ENCODE measurements around the gene THAP9. TPM values are rescaled to one million over a fixed set of nuclear protein-coding genes. Genes with fewer than 3 reads are reported as not detected.
"Not testable (repeated sequence)": the region's sequence is repeated elsewhere in the genome, so short reads cannot be mapped to it uniquely, and the experiment has no call there.

The THAP9 gene, protein sequence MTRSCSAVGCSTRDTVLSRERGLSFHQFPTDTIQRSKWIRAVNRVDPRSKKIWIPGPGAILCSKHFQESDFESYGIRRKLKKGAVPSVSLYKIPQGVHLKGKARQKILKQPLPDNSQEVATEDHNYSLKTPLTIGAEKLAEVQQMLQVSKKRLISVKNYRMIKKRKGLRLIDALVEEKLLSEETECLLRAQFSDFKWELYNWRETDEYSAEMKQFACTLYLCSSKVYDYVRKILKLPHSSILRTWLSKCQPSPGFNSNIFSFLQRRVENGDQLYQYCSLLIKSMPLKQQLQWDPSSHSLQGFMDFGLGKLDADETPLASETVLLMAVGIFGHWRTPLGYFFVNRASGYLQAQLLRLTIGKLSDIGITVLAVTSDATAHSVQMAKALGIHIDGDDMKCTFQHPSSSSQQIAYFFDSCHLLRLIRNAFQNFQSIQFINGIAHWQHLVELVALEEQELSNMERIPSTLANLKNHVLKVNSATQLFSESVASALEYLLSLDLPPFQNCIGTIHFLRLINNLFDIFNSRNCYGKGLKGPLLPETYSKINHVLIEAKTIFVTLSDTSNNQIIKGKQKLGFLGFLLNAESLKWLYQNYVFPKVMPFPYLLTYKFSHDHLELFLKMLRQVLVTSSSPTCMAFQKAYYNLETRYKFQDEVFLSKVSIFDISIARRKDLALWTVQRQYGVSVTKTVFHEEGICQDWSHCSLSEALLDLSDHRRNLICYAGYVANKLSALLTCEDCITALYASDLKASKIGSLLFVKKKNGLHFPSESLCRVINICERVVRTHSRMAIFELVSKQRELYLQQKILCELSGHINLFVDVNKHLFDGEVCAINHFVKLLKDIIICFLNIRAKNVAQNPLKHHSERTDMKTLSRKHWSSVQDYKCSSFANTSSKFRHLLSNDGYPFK
- 1.3 and 1.8 TPM in 2 replicates for total RNA-seq

GRCh38 chr4:82900411-82901182 lies at the start of gene THAP9:
Gene THAP9, plus strand, starts transcription at chr4:82900735. Its CDS starts 68 bp downstream, at chr4:82900803.
- intact Hi-C loops (cut with micrococcal nuclease): loop anchor here (1.0 to 10.0 kb wide), 16 partner anchors 9 to 1682 kb away; partner anchors contain the start of genes ABRAXAS1, CDS1, COPS4 and COQ2

DNA sequence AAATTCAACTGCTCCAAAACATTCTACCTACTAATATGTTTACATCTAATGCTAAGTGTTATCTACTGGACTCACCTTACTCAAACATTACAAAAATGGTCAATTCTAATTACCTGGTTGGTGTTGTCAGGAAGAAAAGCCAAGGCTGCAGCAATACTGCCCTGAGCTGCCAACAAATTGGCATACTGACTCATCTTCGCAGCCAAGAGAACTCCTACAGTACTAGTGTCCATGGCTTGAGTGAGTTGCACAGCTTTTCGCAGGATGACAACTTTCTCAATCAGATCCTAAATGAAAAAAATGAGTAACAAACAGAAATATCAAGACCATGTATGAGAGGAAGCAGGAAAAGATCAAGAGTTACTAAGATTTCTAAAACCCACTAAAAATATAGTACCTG lies 49.2 kb upstream of the THAP9 start:
- intact Hi-C loops (cut with micrococcal nuclease): no loop called here

DNA sequence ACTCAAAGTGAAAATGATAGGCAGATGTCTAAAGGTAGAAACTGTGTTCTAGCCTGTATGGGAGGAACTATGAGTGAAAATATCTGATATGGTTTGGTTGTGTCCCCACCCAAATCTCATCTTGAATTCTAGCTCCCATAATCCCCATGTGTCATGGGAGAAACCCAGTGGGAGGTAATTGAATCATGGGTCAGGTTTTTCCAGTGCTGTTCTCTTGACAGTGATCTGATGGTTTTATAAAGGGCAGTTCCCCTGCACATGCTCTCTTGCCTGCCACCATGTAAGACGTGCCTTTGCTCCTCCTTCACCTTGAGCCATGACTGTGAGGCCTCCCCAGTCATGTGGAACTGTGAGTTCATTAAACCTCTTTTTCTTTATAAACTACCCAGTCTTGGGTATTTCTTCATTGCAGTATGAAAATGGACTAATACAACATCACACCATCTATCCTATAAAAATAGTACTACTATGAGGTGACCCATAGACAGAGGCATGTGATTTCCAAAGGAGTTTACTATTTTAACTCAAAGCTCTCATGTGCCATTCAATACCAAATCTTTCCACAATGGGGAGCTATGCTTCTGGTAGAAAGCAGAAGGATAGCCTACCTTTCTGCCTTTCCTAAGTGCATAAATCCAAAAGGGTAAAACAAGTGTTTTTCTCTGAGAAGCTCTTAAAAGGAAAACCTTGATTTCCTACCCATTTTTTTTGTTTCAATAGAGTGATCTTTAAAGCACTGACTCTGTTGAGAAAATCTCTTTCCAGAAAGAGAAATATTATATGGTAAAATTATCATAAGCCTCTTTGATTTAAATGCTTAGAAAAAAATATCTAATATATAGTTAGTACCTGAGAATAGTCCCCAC lies 48.4 kb upstream of the THAP9 start:
- intact Hi-C loops (cut with micrococcal nuclease): loop anchor here (1.0 kb wide), 8 partner anchors 12 to 432 kb away; partner anchors contain the start of genes COPS4, COQ2, LIN54 and THAP9

- intact Hi-C loops (cut with micrococcal nuclease): loop anchor here (1.0 kb wide), 8 partner anchors 11 to 431 kb away; partner anchors contain the start of genes COPS4, COQ2, LIN54 and THAP9
Observed at GRCh38 chr4:82852751-82853285, 47.7 kb upstream of the THAP9 start.

DNA sequence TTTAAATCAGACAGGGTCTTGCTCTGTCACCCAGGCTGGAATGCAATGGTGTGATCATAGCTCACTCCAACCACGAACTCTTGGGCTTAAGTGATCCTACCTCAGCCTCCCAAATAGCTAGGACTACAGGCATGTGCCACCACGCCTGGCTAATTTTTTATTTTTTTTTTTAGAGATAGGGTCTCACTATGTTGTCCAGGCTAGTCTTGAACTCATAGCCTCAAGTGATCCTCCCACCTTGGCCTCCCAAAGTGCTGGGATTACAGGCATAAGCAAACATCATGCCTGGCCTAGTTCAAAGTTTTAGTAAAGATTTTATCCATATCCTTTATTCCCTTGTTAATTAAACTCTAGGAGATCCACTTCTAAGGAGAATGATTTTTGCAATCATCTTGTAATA lies 40.0 kb upstream of the THAP9 start:
- intact Hi-C loops (cut with micrococcal nuclease): not testable (repeated sequence)

DNA sequence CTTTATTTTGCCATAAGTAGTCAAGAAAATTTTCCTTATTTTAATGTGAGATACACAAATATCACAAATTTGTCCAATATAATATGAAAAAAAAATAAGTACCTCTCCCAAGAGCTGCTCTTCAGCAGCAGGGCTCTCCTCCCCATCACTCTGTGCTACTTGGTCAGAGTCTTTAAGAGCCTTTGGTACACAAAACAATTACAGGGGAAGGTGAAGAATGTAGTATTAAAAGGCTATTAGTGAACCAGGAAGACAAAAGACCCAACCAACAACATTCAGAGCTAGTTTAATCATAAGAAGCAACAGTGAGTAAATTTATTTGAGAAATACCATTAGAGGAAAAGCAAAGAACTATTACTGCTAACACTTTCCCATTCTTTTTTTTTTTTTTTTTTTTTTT lies 39.0 kb upstream of the THAP9 start:
- intact Hi-C loops (cut with micrococcal nuclease): no loop called here

- intact Hi-C loops (cut with micrococcal nuclease): loop anchor here (1.0 kb wide), 4 partner anchors 12 to 210 kb away; partner anchors contain the start of gene COPS4
Observed at GRCh38 chr4:82864336-82864979, 36.1 kb upstream of the THAP9 start.

- intact Hi-C loops (cut with micrococcal nuclease): loop anchor here (1.0 kb wide), 7 partner anchors 26 to 590 kb away; partner anchors contain the start of genes COQ2, HELQ, LIN54 and SEC31A
Observed at GRCh38 chr4:82865592-82865991, 34.9 kb upstream of the THAP9 start.

GRCh38 chr4:82866033-82866432 lies 34.5 kb upstream of the THAP9 start:
- intact Hi-C loops (cut with micrococcal nuclease): not testable (repeated sequence)

- intact Hi-C loops (cut with micrococcal nuclease): no loop called here
Observed at GRCh38 chr4:82866706-82867385, 33.7 kb upstream of the THAP9 start.

GRCh38 chr4:82868572-82868971 lies 32.0 kb upstream of the THAP9 start:
- intact Hi-C loops (cut with micrococcal nuclease): no loop called here

DNA sequence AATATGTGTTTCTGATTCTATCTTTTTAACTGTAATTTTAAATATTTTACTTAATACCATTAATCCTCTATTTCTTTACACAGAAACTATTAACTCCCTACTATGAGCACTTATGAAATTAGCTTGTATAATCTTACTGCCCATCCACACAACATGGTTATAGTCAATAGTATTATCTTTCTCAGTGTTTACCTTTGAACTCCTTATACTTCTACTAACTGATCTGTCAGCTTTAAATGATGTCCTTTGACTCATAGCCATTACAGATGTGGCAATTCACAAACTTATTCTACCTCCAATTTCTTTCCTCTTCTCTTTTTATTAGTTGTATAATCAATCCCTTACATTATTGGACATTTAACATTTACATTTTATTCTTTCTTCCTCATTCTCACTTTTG lies 15.1 kb upstream of the THAP9 start:
- intact Hi-C loops (cut with micrococcal nuclease): no loop called here

DNA sequence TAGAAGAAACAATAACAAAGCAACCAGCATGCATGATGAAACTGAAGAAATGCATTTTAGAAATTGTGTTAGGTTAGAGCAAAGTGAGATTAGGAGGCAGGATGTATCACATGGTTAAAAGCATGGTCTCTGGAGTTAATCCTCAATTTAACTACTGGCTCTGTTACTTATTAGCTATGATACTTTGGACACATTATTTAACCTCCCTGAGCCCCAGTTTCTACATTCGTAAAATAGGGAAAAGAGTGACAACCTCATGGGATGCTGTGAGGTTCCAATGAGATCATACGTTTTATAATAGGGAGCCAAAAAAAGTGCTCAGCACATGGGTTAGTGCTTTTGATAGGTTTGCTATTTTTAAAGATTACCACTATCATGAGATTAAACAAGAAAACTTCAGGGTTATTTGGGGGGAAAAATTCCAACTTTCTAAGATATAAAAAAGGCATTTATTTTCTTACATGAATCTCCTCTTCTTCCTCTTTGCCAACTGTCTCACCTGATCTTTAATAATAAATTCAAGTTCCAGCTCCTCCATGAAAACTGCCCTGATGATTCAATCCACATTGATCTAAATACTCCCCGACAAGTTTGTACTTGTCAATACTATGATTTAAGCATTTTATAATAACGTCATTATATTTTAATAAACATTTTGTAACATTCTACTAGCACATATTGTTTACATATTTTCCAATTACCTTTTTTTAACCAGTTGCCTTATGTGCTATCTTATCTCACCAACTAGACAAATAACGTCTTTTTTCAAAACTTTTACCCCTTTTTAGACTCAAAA lies 14.2 kb upstream of the THAP9 start:
- intact Hi-C loops (cut with micrococcal nuclease): no loop called here

DNA sequence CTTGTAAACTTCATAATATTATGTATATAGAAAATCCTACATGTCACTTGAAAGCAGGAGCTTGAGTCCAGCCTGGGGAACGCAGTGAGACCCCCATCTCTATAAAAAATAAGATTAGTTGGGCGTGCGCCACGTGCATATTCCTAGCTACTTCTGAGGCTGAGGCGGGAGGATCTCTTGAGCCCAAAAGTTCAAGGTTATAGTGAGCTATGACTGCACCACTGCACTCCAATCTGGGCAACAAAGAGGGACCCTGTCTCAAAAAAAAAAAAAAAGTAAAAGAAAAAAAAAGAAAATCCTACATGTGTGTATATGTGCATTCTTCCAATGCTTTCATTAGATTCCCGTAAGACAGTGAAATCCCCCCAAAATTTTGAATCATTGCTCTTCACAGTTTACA lies 11.2 kb upstream of the THAP9 start:
- intact Hi-C loops (cut with micrococcal nuclease): no loop called here

GRCh38 chr4:82890528-82890900 lies 10.0 kb upstream of the THAP9 start:
- intact Hi-C loops (cut with micrococcal nuclease): loop anchor here (1.0 to 2.0 kb wide), 3 partner anchors 14 to 606 kb away; no protein-coding TSS in a partner anchor

- intact Hi-C loops (cut with micrococcal nuclease): loop anchor here (1.0 to 2.0 kb wide), 12 partner anchors 9 to 644 kb away; partner anchors contain the start of genes COPS4, COQ2, ENOPH1 and HELQ
Observed at GRCh38 chr4:82890901-82891706, 9.4 kb upstream of the THAP9 start, which contains the start of gene SEC31A. Gene SEC31A, minus strand, starts transcription at chr4:82891153. Its CDS starts 9,217 bp downstream, at chr4:82881936.
